ENCODE results near the gene MBTPS1. TPM values are rescaled to one million over a fixed set of nuclear protein-coding genes. Genes with fewer than 3 reads are reported as not detected.
A peak's percentile ranks its signal among the peaks of the same experiment; 100 is the strongest.

MBTPS1 gene
- total and polyA plus RNA-seq, 4 donors = 21.1 to 65.0 (median 30.8) TPM

DNA sequence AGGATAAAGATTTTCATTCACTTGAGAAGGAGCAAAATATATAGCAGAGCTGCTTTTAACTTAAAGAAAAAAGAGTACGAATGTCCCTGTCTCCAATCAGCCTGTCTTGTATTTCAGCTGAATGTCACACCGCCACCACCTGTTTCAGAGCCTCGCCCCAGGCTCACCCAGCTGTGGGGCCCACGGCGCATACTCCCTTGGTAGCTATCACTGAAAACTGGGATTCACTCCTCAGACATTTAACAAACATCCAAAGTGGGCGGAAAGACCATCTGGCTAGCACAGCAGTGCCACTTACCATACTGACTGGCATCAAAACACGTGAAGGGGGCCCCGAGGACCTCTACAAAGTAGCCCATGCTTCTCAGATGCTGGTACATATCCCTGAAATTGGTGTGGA lies 48.7 kb downstream of the MBTPS1 start (continued):
- TF ChIP-seq, protein P1, sequence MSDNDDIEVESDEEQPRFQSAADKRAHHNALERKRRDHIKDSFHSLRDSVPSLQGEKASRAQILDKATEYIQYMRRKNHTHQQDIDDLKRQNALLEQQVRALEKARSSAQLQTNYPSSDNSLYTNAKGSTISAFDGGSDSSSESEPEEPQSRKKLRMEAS (IDR thresholded peaks at IDR 0.05) = no peak
- TF ChIP-seq HNF4G (IDR thresholded peaks at IDR 0.05) = no peak
- TF ChIP-seq JUND (IDR thresholded peaks at IDR 0.05) = no peak
- TF ChIP-seq NR2F2 (IDR thresholded peaks at IDR 0.05) = no peak

DNA sequence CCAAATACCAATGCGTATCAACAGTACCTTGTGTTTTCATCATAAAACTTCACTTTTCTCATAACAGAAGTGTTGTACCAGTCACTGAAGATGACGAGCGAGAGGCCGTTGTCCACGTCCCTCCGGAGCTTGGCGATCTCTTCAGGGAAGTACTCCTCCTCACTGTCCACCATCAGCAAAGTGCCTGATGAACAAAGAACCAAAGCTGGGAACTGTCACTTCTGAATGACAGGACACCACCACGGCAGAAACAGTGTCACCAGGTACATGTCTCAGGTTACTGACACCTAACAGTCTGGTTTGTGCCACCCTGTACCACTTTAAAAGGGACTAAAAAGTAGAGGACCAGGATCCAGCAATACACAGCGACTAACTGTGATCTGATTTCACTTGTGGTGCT lies 49.1 kb downstream of the MBTPS1 start:
- DNase-seq (ENCODE audit: low spot score) = no peak

DNA sequence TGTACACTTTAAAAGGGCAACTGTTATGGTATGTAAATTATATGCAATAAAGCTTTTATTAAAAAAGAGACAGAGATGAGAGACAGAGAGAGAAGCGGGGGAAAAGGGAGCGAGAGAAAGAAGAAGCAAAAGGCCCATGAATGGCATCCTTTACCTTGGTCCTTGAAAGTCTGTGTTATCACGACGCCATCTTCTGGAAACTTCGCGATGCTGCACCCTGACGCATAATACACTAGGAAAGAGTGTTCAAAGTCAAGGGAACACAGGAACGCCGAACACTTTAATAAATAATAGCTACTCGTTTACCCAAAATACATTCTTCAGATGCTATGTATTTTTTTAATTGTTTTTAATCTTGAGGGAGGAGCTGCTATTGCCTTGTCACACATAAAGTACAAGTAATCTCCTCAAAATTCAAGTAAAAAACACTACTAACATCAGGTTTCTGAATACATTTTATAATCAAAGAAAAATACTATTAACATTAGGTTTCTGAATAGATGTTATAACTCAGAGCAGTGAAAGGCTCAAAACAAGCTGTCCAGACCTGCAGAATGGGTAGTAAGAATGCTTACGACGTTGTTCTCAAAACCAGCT lies 51.1 kb downstream of the MBTPS1 start:
- Histone ChIP-seq H3K27me3 (ENCODE audit: control insufficient read depth in 4 of 4, insufficient read depth in 4 of 4, low read length in 3 of 4) (no peaks in the 10 kb centered on the region), H3K4me1 (ENCODE audit: control insufficient read depth in 4 of 4, insufficient read depth in 4 of 4, low read length in 3 of 4) (no peaks in the 10 kb centered on the region), H3K9me3 (ENCODE audit: control insufficient read depth in 4 of 4, low read length in 3 of 4) (no peaks in the 10 kb centered on the region), H3K36me3 (ENCODE audit: control insufficient read depth in 4 of 4, insufficient read depth in 3 of 4, low read depth in 1 of 4, low read length in 3 of 4) (peaks cover 16 to 88% (median 63%) of the 10 kb centered on the region in 4 donors), H3K4me3 (ENCODE audit: low read depth in 1 of 3, low read length in 3 of 3) (no peak overlapping the region), H3K27ac (ENCODE audit: low read depth in 1 of 2, low read length in 2 of 2) (no peak overlapping the region), H3K9ac (ENCODE audit: low read depth in 1 of 2, low read length in 2 of 2) (no peak overlapping the region)
- DNase-seq (ENCODE audit: low spot score) = no peak
- WGBS = 50% methylated on average over 12 of the region's 12 CpGs
- TF ChIP-seq, protein P2, sequence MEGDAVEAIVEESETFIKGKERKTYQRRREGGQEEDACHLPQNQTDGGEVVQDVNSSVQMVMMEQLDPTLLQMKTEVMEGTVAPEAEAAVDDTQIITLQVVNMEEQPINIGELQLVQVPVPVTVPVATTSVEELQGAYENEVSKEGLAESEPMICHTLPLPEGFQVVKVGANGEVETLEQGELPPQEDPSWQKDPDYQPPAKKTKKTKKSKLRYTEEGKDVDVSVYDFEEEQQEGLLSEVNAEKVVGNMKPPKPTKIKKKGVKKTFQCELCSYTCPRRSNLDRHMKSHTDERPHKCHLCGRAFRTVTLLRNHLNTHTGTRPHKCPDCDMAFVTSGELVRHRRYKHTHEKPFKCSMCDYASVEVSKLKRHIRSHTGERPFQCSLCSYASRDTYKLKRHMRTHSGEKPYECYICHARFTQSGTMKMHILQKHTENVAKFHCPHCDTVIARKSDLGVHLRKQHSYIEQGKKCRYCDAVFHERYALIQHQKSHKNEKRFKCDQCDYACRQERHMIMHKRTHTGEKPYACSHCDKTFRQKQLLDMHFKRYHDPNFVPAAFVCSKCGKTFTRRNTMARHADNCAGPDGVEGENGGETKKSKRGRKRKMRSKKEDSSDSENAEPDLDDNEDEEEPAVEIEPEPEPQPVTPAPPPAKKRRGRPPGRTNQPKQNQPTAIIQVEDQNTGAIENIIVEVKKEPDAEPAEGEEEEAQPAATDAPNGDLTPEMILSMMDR (IDR thresholded peaks at IDR 0.05; ENCODE audit: low read depth, low read length, missing input control) = peak; percentile 66
- peak; percentile 75 to 83 for TF ChIP-seq RAD21 (IDR thresholded peaks at IDR 0.05)
- no peak for TF ChIP-seq NR2F2 (IDR thresholded peaks at IDR 0.05)

More for the DNA sequence above, 49.1 kb downstream of the MBTPS1 start:
- no peaks in the 10 kb centered on the region for H3K9me3 ChIP-seq (ENCODE audit: control insufficient read depth in 4 of 4, low read length in 3 of 4)
- WGBS = 93% methylated on average over 9 of the region's 9 CpGs
- H3K27me3 ChIP-seq (ENCODE audit: control insufficient read depth in 4 of 4, insufficient read depth in 4 of 4, low read length in 3 of 4) = no peaks in the 10 kb centered on the region
- TF ChIP-seq FOXA1 (IDR thresholded peaks at IDR 0.05) (no peak), YY1 (IDR thresholded peaks at IDR 0.05) (no peak), NR2F2 (IDR thresholded peaks at IDR 0.05) (no peak), SP1 (IDR thresholded peaks at IDR 0.05) (no peak), HNF4G (IDR thresholded peaks at IDR 0.05) (no peak)
- no peak overlapping the region for H3K4me3 ChIP-seq (ENCODE audit: low read depth in 1 of 3, low read length in 3 of 3)
- no peaks in the 10 kb centered on the region for H3K4me1 ChIP-seq (ENCODE audit: control insufficient read depth in 4 of 4, insufficient read depth in 4 of 4, low read length in 3 of 4)
- H3K9ac ChIP-seq (ENCODE audit: low read depth in 1 of 2, low read length in 2 of 2) = no peak overlapping the region
- peaks cover 13 to 88% (median 59%) of the 10 kb centered on the region in 4 donors for H3K36me3 ChIP-seq (ENCODE audit: control insufficient read depth in 4 of 4, insufficient read depth in 3 of 4, low read depth in 1 of 4, low read length in 3 of 4)
- no peak overlapping the region for H3K27ac ChIP-seq (ENCODE audit: low read depth in 1 of 2, low read length in 2 of 2)

DNA sequence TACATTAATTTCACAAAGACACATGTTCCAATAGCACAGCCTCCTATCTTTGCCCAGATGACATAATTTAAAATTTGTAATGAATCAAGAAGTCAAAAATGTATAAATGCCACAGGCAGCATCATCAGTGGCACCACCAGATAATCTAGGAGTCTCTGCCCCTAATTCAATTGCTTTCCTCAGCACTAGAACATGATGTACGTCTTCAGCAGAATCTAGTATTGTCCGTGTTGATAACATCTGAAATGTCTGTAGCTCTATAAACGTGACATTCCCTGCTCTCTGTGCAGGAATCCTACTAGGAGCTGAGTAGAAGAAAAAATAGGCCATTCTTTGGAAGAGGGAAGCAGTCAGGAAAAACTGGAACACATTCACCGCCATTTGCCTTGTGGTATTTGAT lies 52.8 kb downstream of the MBTPS1 start:
- H3K27ac ChIP-seq (ENCODE audit: low read depth in 1 of 2, low read length in 2 of 2) = no peak overlapping the region
- no peak overlapping the region for H3K9ac ChIP-seq (ENCODE audit: low read depth in 1 of 2, low read length in 2 of 2)
- 93% methylated on average over 4 of the region's 4 CpGs for WGBS
- H3K4me1 ChIP-seq (ENCODE audit: control insufficient read depth in 4 of 4, insufficient read depth in 4 of 4, low read length in 3 of 4) = no peaks in the 10 kb centered on the region
- no peaks in the 10 kb centered on the region for H3K9me3 ChIP-seq (ENCODE audit: control insufficient read depth in 4 of 4, low read length in 3 of 4)
- peaks cover 11 to 88% (median 59%) of the 10 kb centered on the region in 4 donors for H3K36me3 ChIP-seq (ENCODE audit: control insufficient read depth in 4 of 4, insufficient read depth in 3 of 4, low read depth in 1 of 4, low read length in 3 of 4)
- H3K4me3 ChIP-seq (ENCODE audit: low read depth in 1 of 3, low read length in 3 of 3) = no peak overlapping the region
- no peaks in the 10 kb centered on the region for H3K27me3 ChIP-seq (ENCODE audit: control insufficient read depth in 4 of 4, insufficient read depth in 4 of 4, low read length in 3 of 4)
- no peak for DNase-seq (ENCODE audit: low spot score)
- TF ChIP-seq RXRA (IDR thresholded peaks at IDR 0.05) (no peak), SP1 (IDR thresholded peaks at IDR 0.05) (no peak), HNF4G (IDR thresholded peaks at IDR 0.05) (no peak), HNF4A (conservative IDR thresholded peaks at IDR 0.05) (no peak), YY1 (IDR thresholded peaks at IDR 0.05) (no peak), EGR1 (IDR thresholded peaks at IDR 0.05; ENCODE audit: low read depth in 2 of 2) (no peak), FOXA2 (IDR thresholded peaks at IDR 0.05) (no peak), TAF1 (conservative IDR thresholded peaks at IDR 0.05) (no peak), FOXA1 (IDR thresholded peaks at IDR 0.05) (no peak), GABPA (IDR thresholded peaks at IDR 0.05 in 1 of 2, conservative IDR thresholded peaks at IDR 0.05 in 1 of 2) (no peak), JUND (IDR thresholded peaks at IDR 0.05) (no peak), NR2F2 (IDR thresholded peaks at IDR 0.05) (no peak)
- TF ChIP-seq, protein P3, sequence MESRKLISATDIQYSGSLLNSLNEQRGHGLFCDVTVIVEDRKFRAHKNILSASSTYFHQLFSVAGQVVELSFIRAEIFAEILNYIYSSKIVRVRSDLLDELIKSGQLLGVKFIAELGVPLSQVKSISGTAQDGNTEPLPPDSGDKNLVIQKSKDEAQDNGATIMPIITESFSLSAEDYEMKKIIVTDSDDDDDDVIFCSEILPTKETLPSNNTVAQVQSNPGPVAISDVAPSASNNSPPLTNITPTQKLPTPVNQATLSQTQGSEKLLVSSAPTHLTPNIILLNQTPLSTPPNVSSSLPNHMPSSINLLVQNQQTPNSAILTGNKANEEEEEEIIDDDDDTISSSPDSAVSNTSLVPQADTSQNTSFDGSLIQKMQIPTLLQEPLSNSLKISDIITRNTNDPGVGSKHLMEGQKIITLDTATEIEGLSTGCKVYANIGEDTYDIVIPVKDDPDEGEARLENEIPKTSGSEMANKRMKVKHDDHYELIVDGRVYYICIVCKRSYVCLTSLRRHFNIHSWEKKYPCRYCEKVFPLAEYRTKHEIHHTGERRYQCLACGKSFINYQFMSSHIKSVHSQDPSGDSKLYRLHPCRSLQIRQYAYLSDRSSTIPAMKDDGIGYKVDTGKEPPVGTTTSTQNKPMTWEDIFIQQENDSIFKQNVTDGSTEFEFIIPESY (IDR thresholded peaks at IDR 0.05) = no peak
- TF ChIP-seq, protein P2 (IDR thresholded peaks at IDR 0.05; ENCODE audit: low read depth, low read length, missing input control) = no peak
- TF ChIP-seq, protein P4, sequence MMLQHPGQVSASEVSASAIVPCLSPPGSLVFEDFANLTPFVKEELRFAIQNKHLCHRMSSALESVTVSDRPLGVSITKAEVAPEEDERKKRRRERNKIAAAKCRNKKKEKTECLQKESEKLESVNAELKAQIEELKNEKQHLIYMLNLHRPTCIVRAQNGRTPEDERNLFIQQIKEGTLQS (IDR thresholded peaks at IDR 0.05) = no peak
- TF ChIP-seq, protein P1 (IDR thresholded peaks at IDR 0.05) = no peak

Data from liver (tissue), 9 donors.